Spleen (tissue), 7 donors: Measurements from ENCODE around the gene KIF25.

Experiments
- CTCF ChIP-seq, 11 experiments: fragments of 200-600 bp in 7 of 11; fragments of 450-650 bp in 4 of 11; sonication (generic) in 4 of 11; IDR thresholded peaks in 8 of 11; conservative IDR thresholded peaks in 3 of 11; 1 replicate in 7 of 11; 2 replicates in 4 of 11; pipeline versions ENCODE4 v1.4.0 to v1.8.0; 2016 to 2021; ENCODE audit warnings: antibody characterized with exemption in 11 of 11, inconsistent platforms in 4 of 11, mild to moderate bottlenecking in 1 of 11
- POLR2A ChIP-seq, 3 donors: fragments of 450-650 bp; IDR thresholded peaks; one replicate each; pipeline ENCODE4 v1.5.1; 2017; ENCODE audit warnings: antibody characterized with exemption in 3 of 3, mild to moderate bottlenecking in 1 of 3
- POLR2AphosphoS5 ChIP-seq, 3 donors: sonication (generic); formaldehyde crosslinking; IDR thresholded peaks; one replicate each; pipeline ENCODE4 v1.5.1; 2017; ENCODE audit warnings: antibody characterized with exemption in 3 of 3
- donor health status: DM: no; HTN: no; CAD: no; lungs with moderate emphysema.
- donor health status: DM: no; HTN: no; CAD: no.
- donor health status: DM: no; HTN: no; CAD: no.

DNA sequence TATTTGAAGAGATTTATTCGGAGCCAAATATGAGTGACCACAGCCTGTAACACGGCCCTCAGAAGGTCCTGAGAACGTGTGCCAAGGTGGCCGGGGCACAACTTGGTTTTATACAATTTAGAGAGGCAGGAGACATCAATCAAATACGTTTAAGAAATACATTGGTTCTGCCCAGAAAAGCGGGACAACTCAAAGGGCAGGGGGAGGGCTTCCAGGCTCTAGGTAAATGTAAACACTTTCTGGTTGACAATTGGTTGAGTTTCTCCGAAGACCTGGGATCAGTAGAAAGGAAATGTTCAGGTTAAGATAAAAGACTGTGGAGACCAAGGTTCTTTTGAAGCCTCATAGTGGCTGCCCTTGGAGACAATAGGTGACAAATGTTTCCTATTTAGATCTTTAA lies 18.9 kb upstream of the KIF25 start:
- TF ChIP-seq CTCF (IDR thresholded peaks at IDR 0.05 in 8 of 11, conservative IDR thresholded peaks at IDR 0.05 in 3 of 11) (no peak), POLR2A (IDR thresholded peaks at IDR 0.05) (no peak), POLR2AphosphoS5 (IDR thresholded peaks at IDR 0.05) (no peak)
